Breast epithelium (tissue), 3 donors: ENCODE measurements around the gene KCNQ5.

Experiments used
- POLR2AphosphoS5 ChIP-seq, 3 donors: sonication (generic); formaldehyde crosslinking; IDR thresholded peaks; one replicate each; pipeline ENCODE4 v1.6.1; 2017; ENCODE audit warnings: antibody characterized with exemption in 3 of 3
- TF ChIP-seq, protein P1 (sequence below), 3 donors: fragments of 450-650 bp; IDR thresholded peaks; one replicate each; pipeline ENCODE4 v1.5.1; 2016 to 2017; ENCODE audit warnings: antibody characterized with exemption in 3 of 3, mild to moderate bottlenecking in 3 of 3, moderate library complexity in 3 of 3

DNA sequence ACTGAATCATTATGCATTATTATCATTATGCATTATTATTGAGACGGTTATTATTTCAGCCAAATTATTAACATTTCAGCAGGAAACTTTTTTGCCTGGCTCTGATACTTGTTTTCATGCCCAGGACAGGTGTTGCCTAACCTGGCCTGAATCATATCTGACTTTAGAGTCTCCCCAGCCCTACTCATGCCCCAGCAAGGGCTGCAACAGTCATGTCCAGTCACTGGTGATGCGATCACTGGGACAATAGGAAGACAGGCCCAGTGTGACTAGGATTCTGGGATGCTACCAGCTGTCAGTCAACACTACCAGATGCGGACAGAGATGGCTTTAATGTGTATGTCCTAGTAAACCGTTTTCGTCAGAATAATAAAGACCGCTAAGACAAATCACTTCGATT, 318.4 kb downstream of the KCNQ5 start:
- TF ChIP-seq POLR2AphosphoS5 (IDR thresholded peaks at IDR 0.05) = no peak
- TF ChIP-seq, protein P1, sequence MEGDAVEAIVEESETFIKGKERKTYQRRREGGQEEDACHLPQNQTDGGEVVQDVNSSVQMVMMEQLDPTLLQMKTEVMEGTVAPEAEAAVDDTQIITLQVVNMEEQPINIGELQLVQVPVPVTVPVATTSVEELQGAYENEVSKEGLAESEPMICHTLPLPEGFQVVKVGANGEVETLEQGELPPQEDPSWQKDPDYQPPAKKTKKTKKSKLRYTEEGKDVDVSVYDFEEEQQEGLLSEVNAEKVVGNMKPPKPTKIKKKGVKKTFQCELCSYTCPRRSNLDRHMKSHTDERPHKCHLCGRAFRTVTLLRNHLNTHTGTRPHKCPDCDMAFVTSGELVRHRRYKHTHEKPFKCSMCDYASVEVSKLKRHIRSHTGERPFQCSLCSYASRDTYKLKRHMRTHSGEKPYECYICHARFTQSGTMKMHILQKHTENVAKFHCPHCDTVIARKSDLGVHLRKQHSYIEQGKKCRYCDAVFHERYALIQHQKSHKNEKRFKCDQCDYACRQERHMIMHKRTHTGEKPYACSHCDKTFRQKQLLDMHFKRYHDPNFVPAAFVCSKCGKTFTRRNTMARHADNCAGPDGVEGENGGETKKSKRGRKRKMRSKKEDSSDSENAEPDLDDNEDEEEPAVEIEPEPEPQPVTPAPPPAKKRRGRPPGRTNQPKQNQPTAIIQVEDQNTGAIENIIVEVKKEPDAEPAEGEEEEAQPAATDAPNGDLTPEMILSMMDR (IDR thresholded peaks at IDR 0.05) = no peak
